G401.6 (cell line): ENCODE results near the gene CDHR1.

ENCODE experiments used
- FAIRE-seq: peaks from 2 replicates; lab custom pipeline; 2012; peaks lifted over from hg19 to GRCh38; lab: Jason Lieb, UNC

CDHR1 gene

GRCh38 chr10:84201244-84201606, 6.9 kb downstream of the CDHR1 start:
- no peak for FAIRE-seq

- no peak for FAIRE-seq
Observed at GRCh38 chr10:84201682-84202081, 7.3 kb downstream of the CDHR1 start.

DNA sequence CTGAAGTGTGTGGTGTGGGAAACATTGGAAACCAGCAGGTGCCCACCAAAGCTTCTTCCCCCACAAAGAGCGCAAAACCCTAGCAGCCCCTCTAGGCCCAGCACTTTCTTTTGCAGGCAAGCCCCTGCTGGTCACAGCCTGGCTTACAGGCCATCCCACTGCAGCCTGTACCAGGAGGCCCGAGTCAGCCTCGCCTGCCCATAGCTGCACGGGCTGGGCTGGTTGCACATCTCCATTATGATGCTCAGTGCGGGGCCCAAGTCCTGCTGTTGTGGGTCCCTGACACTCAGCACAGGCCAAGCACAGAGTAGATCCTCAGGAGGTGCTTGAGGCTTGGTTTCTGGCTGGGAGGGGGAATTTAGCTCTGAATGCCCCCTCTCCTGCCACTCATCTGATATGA, 8.0 kb downstream of the CDHR1 start:
- no peak for FAIRE-seq

GRCh38 chr10:84204122-84204521, 9.8 kb downstream of the CDHR1 start:
- FAIRE-seq = no peak

DNA sequence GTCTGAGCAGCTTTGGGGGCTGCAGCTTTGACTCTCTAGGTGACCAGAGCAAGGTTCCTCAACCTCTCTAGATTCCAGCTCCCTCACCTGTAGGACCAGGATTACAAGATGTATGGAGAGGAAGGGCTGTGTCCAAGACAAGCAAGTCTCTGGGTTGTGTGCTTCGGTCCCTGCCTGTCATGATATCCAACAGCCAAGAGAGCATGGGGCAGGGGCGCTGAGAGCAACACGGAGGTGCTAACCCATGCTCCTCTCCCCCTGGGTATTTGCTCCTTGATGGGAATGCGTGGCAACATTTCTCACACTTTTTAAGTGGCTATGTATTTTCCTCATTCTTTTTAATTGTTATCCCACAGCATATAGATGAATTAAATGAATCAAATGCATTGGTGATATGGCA, 10.3 kb downstream of the CDHR1 start:
- FAIRE-seq = no peak

DNA sequence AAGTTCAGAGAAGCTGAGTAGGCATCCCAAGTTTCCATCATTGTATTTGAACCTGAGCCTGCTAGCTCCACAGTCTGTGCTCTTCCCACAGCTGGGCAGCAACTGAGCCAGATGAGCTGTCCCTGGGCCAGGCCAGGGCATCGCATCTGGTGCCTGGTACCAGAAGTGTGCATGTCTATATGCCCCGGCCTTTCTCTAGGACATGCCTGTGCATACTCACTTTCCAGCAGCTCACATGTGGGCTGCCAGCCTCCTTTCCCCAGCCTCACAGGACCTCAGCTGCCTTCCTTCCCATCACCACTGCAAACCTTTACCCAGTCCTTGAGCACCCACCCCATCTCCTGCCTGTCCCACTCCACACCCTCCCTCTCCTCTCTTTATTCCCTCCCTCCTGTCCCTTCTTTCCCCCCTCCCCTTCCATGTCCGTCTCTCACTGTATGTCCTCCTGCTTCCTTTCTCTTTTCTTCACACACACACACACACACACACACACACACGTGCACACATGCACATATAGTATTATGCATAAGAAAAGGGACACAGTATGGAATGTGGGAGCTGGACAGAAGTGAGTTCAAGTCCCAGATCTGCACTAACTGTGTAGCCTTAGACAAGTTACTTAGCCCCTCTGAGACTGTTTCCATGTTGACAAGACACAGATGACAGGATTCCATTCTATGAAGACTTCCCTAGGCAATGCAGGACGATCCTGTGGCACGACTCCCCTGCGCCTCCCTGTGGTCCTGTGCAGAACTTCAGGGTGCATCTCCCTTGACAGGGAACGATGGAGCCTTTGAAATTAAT, 10.9 kb downstream of the CDHR1 start:
- FAIRE-seq = no peak

GRCh38 chr10:84205853-84206525, 11.7 kb downstream of the CDHR1 start:
- FAIRE-seq = no peak

- no peak for FAIRE-seq
Observed at GRCh38 chr10:84208023-84208422, 13.7 kb downstream of the CDHR1 start.

DNA sequence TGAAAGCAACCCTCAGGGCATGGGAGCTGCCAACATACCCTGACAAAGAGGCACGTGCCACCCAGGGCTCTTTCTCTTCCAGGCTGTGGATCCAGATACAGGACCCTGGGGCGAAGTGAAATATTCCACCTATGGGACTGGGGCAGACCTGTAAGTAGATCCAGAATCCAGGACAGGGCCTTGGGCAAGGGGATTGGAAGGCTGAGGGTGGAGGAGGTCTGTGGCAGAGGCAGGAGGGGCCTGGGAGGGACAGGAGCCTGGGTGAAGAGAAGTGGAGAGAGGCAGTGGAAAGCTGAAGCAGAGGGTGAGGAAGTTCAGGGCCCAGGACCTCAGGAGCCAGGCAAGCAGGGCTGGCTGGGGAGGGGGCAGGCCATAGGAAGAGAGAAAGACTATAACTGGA, 17.2 kb downstream of the CDHR1 start:
- no peak for FAIRE-seq

DNA sequence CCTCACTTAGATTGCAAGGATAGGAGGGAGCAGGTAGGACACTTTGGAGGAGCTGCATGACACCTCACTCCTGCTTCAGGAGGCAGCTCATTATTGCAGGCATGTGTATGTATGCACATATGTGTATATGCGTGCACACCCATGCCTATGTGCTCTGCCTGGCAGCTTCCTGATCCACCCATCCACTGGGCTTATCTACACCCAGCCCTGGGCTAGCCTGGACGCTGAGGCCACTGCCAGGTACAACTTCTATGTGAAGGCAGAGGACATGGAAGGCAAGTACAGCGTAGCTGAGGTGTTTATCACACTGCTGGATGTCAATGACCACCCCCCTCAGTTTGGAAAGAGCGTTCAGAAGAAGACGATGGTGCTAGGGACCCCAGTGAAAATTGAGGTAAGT, 17.7 kb downstream of the CDHR1 start:
- no peak for FAIRE-seq

DNA sequence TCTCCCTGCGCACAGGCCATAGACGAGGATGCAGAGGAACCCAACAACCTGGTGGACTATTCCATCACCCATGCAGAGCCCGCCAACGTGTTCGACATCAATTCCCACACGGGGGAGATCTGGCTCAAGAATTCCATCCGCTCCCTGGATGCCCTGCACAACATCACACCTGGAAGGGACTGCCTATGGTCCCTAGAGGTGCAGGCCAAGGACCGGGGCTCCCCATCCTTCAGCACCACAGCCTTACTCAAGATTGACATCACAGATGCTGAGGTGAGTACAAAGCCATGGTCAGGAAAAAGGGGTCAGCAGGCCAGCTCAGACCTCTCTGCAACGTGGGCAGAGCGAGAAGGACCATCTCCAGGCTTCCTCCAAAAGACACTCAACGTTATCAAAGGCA, 18.7 kb downstream of the CDHR1 start:
- FAIRE-seq = no peak

- no peak for FAIRE-seq
Observed at GRCh38 chr10:84214046-84214572, 19.8 kb downstream of the CDHR1 start.

DNA sequence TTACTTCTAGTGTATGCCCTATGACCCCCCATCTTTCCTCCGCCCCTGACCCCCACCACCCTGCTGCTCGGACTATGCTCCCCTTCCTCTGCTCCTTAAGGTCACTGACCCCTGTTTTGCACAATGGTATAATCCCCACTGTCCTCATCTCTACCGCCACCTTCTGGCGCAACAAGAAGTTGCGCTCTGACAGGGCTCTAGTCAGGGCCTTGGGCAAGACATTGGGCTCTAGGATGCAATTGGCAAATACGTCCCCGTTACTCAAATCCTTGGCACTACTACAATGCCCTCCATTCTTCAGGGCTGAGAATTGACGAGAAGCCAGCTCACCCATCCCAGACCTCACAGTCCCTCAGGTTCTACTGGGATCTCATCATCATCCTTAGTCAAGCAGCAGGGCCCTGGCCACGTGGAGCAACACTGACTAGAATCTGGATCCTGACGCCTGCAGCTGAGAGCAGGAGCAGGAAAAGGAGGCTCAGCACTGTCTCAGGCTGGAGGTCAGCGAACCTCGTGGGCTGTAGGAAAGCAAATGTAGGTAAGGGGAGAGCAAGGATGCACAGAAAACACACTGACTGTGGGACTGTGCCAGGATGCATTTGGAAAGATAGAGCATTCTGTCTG, 20.4 kb downstream of the CDHR1 start:
- no peak for FAIRE-seq

GRCh38 chr10:84216834-84217233, 22.5 kb downstream of the CDHR1 start:
- FAIRE-seq = no peak

DNA sequence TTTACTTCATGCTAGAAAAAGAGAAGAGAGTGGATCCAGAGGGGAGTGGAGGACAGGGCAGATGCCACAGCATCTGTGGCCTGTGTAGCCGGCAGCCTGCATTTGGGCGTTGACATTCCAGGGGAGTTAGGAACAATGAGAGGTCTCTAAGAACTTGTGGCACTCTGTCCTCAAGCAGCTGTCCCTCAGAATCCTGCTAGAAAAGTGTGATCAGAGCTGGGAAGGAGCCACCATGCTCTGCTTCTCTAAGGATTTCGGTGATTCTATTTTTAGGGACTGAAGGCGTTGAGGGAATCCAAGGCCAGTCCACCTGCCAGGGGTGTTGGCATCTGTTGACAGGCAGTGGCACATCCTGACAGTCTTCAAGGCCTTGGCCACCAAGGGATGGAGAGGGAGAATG, 23.4 kb downstream of the CDHR1 start:
- no peak for FAIRE-seq

DNA sequence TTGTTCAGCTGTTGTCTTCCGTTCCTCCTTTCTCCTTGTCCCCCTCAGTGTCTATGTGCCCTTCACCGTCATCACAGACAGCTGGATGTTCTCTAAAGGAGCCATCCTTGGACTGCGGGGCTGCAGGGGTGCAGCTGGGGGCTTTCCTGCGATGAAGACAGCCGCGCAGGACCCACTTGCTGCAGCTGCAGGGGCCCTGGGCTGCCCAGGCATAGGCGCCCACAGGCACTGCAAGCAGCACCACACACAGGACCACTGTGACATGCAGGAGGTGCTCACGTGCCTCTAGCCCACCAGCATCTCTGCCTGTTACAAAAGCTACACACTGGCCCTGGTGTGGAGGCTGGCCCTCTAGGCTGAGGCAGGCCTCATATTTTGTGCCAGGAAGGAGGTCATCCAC, 27.6 kb downstream of the CDHR1 start:
- FAIRE-seq = no peak

DNA sequence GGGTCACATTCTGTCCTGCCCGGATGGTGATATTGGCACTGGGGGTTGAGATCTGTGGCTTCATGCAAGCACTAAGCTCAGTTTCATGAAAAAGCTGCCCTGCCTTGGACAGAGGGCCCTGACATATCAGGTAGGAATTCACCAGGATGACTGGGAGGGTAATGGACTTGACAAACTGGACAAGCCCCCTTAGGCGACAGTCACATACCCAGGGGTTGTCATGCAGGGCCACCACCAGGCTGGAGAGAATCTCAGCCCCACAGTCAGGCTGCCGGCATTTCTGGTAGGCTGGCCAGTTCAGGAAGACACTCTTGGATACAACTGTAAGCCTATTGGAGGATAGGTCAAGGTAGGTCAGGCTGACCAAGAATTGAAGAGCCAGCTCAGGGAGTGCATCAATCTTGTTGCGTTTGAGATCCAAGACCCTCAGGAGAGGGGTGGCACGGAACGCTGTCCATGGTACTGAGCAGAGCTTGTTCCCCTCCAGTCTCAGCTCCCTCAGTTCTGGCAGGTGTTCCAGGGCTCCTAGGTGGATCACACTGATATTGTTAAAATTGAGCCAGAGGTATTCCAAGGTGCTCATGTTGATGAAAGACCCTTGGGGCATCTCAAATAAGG, 30.2 kb downstream of the CDHR1 start:
- no peak for FAIRE-seq

DNA sequence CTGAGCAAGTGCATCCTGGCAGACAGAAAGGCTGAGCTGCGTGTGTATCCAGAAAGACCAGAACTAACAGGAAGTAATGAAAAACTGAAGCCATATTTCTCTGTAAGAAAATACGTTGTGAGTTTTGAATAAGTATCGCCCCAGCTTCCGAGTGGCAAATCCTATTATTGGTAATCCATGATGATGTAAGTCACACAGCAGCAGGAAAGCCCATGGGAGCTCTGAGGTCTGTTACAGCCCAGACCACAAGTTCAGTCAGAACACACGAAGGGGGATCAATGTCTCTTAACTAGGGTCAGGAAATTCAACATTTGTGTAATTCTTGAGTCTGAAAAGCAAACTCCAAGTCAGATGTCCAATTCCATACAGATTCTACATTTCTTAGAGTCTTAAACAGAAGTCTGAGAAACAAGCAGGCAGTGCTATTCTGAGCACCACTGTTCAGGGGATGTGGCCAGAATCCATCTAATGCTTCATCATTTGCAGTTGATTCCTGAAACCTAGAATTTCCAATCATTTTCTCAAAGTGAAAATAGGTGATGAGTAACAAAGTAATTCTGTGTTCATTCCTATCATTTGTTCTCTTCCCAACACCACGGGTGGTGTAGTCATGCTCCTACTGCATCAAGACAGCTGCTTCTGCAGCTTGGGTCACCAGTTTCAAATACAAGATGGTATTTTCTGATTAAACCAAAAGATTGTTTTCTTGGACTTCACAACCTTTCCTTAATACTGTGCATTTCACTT, 31.3 kb downstream of the CDHR1 start, which contains the start of gene LRIT2:
TSS of gene LRIT2 (minus strand) at position 118 of the 747 bp plus-strand sequence. CDS start at position 94, 24 bp downstream.
- no peak for FAIRE-seq

GRCh38 chr10:84226616-84227015, 32.3 kb downstream of the CDHR1 start:
- no peak for FAIRE-seq

GRCh38 chr10:84227810-84228209, 33.5 kb downstream of the CDHR1 start:
- no peak for FAIRE-seq

DNA sequence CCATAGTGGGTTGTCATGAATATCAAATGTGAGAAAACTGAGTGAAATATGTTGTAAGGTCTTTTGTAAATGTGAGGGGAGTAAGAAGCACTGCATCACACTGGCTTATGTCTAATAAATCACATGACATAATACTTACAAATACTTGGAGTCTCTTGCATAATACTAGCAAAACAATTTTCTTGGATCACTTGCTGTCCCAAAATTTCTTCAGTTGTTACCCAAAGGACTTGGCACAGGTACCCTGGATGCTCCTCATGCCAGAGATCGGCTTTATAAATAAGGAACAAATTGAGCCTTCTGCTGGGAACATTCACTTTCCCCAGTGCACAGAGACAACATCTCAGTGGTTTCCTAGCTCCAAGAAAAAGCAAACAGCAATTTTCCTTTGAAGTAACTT, 36.0 kb downstream of the CDHR1 start:
- FAIRE-seq = no peak

- FAIRE-seq = no peak
Observed at GRCh38 chr10:84232376-84232775, 38.0 kb downstream of the CDHR1 start.
